ENCODE data around the gene CD99. TPM values are rescaled to one million over a fixed set of nuclear protein-coding genes. Genes with fewer than 3 reads are reported as not detected.
"Not testable (repeated sequence)": the region's sequence is repeated elsewhere in the genome, so short reads cannot be mapped to it uniquely, and the experiment has no call there.

CD99 gene
- total RNA-seq, 4 donors from 2014 or later, result 110 to 207 (median 133) TPM

DNA sequence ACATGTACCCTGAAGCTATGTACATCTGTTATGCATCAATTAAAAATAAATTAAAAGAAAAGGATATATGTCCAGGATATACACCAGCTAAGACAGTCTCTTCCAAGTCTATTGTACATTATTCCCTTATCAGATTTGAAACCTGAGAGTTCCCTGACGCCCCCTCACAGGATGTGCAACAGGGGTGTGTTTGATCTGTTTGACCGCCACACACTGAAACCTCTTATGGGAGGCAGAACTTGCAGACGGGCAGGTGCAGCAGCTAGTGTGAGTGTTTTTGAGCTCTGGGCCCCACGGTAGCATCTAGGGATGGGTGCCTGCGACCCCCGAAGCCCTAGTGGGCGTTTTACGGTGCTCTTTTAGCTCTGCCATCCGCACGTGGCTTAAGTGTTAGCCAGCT is 65.5 kb downstream of the CD99 start:
- no peak for TF ChIP-seq POLR2A (IDR thresholded peaks at IDR 0.05)
- TF ChIP-seq, protein P1, sequence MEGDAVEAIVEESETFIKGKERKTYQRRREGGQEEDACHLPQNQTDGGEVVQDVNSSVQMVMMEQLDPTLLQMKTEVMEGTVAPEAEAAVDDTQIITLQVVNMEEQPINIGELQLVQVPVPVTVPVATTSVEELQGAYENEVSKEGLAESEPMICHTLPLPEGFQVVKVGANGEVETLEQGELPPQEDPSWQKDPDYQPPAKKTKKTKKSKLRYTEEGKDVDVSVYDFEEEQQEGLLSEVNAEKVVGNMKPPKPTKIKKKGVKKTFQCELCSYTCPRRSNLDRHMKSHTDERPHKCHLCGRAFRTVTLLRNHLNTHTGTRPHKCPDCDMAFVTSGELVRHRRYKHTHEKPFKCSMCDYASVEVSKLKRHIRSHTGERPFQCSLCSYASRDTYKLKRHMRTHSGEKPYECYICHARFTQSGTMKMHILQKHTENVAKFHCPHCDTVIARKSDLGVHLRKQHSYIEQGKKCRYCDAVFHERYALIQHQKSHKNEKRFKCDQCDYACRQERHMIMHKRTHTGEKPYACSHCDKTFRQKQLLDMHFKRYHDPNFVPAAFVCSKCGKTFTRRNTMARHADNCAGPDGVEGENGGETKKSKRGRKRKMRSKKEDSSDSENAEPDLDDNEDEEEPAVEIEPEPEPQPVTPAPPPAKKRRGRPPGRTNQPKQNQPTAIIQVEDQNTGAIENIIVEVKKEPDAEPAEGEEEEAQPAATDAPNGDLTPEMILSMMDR (IDR thresholded peaks at IDR 0.05 in 4 of 5, conservative IDR thresholded peaks at IDR 0.05 in 1 of 5), result no peak
- H3K9me3 ChIP-seq, result no peaks in the 10 kb centered on the region
- intact Hi-C loops (cut with DNase I; ENCODE audit: low total_unique reads), result no loop called here
- no peak overlapping the region for H3K27ac ChIP-seq
- in situ Hi-C loops (cut with MboI; ENCODE audit: low sequenced_read_pairs in 4 of 4), result no loop called here
- no peak for ATAC-seq
- no peaks in the 10 kb centered on the region for H3K4me1 ChIP-seq
- H3K27me3 ChIP-seq, result peaks cover 0 to 6% (median 3%) of the 10 kb centered on the region in 3 donors
- H3K4me3 ChIP-seq, result no peak overlapping the region
- no peak for DNase-seq
- no peaks in the 10 kb centered on the region for H3K36me3 ChIP-seq

DNA sequence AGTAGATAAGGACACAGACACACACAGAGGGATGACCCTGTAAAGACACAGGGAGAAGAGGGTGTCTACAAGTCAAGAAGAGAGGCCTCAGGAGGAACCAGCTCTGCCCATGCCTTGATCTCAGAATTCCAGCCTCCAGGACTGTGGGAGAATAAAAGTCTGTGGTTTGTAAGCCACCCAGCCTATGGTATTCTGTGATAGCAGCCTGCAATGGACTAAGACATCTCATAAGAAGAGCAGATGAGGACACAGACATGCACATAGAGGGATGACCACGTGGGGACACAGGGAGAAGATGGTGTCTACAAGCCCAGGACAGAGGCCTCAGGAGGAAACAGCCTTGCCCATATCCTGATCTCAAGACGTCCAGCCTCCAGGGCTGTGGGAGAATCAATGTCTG is 70.2 kb downstream of the CD99 start:
- DNase-seq (no peak), ATAC-seq (no peak)
- no peak overlapping the region for H3K4me3 ChIP-seq
- TF ChIP-seq POLR2A (IDR thresholded peaks at IDR 0.05), result no peak
- TF ChIP-seq, protein P1 (IDR thresholded peaks at IDR 0.05 in 4 of 5, conservative IDR thresholded peaks at IDR 0.05 in 1 of 5), result no peak
- in situ Hi-C loops (cut with MboI; ENCODE audit: low sequenced_read_pairs in 4 of 4), result no loop called here
- H3K4me1 ChIP-seq, result no peaks in the 10 kb centered on the region
- no peaks in the 10 kb centered on the region for H3K36me3 ChIP-seq
- intact Hi-C loops (cut with DNase I; ENCODE audit: low total_unique reads), result no loop called here
- H3K27ac ChIP-seq, result no peak overlapping the region
- no peaks in the 10 kb centered on the region for H3K9me3 ChIP-seq
- H3K27me3 ChIP-seq, result no peaks in the 10 kb centered on the region

DNA sequence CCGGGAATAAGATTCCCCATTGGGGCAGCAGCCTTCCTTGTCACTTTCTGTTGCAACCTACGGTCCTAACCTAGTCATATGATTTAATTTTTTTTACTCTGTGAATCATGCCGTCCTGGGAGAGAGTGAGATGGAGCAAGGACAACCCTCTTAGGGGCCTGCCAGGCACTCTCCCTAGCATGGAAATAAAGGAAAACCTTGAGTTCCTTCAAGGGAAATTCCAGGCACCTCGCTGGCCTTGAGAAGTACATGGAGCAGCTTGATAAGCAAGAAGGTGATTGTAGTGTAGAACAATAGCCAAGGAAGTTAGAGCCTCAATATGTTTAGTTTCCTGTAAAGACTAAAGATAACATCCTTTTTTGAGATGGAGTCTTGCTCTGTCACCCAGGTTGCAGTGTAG is 71.6 kb downstream of the CD99 start:
- H3K4me1 ChIP-seq; H3K4me3 ChIP-seq; in situ Hi-C loops (cut with MboI; ENCODE audit: low sequenced_read_pairs in 4 of 4); H3K27ac ChIP-seq; intact Hi-C loops (cut with DNase I; ENCODE audit: low total_unique reads); DNase-seq; H3K9me3 ChIP-seq; H3K27me3 ChIP-seq; H3K36me3 ChIP-seq: not testable (repeated sequence)
- peak in 1 of 2 donors; percentile 20 for ATAC-seq

DNA sequence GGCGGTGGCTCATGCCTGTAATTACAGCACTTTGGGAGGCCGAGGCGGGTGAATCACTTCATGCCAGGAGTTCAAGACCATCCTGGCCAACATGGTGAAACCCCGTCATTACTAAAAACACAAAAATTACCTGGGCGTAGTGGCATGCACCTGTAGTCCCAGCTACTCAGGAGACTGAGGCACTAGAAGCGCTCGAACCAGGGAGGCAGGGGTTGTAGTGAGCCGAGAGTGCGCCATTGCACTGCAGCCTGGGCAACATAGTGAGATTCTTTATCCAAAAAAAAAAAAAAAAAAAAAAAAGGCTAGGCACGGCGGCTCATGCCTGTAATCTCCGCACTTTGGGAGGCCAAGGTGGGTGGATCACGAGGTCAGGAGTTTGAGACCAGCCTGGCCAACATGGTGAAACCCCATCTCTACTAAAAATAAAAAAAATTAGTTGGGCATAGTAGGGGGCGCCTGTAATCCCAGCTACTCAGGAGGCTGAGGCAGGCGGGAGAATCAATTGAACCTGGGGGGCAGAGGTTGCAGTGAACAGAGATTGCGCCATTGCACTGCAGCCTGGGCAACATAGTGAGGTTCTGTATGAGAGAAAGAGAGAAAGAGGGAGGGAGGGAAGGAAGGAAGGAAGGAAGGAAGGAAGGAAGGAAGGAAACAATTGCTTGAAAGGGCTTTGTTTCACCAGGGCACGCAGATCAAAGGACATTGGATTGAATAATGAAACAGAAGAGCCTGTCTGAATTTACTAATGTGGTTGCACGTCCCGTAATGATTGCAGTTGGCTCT is 73.9 kb downstream of the CD99 start:
- DNase-seq; H3K27me3 ChIP-seq; H3K4me1 ChIP-seq; ATAC-seq; H3K36me3 ChIP-seq; H3K27ac ChIP-seq; H3K4me3 ChIP-seq; in situ Hi-C loops (cut with MboI; ENCODE audit: low sequenced_read_pairs in 4 of 4); H3K9me3 ChIP-seq; intact Hi-C loops (cut with DNase I; ENCODE audit: low total_unique reads): not testable (repeated sequence)

DNA sequence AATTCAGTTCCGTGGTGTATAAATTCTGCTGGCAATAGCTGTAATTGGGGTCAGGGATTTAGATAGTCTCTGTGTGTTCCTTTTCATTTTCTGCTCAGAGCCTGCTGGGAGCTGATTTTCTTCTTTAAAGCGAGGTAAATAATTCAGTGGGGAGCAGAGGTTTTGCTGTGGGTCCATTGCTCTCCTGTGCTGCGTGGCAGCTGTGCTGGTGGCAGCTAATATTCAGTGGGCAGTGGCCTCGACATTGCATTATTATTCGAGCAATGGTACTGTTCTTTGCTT is 74.4 kb downstream of the CD99 start:
- no peaks in the 10 kb centered on the region for H3K36me3 ChIP-seq
- ATAC-seq, result no peak
- H3K27me3 ChIP-seq, result no peaks in the 10 kb centered on the region
- no peaks in the 10 kb centered on the region for H3K4me1 ChIP-seq
- in situ Hi-C loops (cut with MboI; ENCODE audit: low sequenced_read_pairs in 4 of 4), result no loop called here
- intact Hi-C loops (cut with DNase I; ENCODE audit: low total_unique reads), result no loop called here
- no peak for DNase-seq
- no peaks in the 10 kb centered on the region for H3K9me3 ChIP-seq
- TF ChIP-seq POLR2A (IDR thresholded peaks at IDR 0.05), result no peak
- TF ChIP-seq, protein P1 (IDR thresholded peaks at IDR 0.05 in 4 of 5, conservative IDR thresholded peaks at IDR 0.05 in 1 of 5), result no peak
- H3K4me3 ChIP-seq, result no peak overlapping the region
- no peak overlapping the region for H3K27ac ChIP-seq

DNA sequence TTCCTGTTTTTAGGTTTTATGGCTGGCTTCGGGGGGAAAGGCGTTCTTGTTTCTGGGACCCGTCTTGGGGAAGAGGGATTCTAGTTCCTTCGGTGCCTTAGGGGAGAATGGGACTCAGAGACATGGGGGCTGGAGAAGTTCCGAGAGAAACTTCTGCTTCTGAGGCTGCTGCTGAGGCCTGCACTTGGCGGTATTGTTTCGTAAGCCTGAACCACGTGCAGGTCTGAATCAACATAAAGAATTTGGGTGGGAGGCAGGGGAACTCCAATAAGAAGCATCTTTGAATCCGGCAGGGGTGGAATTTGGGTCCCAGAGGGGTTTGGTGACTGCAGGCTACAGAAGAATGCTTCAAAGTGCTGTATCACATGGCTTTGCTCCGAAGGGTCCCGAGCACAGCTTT is 75.8 kb downstream of the CD99 start:
- in situ Hi-C loops (cut with MboI; ENCODE audit: low sequenced_read_pairs in 4 of 4), result no loop called here
- DNase-seq (no peak), ATAC-seq (no peak)
- Histone ChIP-seq H3K27me3 (no peaks in the 10 kb centered on the region), H3K9me3 (no peaks in the 10 kb centered on the region), H3K27ac (peak overlapping the region in 1 of 4 donors; percentile 43), H3K4me1 (no peaks in the 10 kb centered on the region), H3K36me3 (no peaks in the 10 kb centered on the region), H3K4me3 (no peak overlapping the region)
- no peak for TF ChIP-seq POLR2A (IDR thresholded peaks at IDR 0.05)
- TF ChIP-seq, protein P1 (IDR thresholded peaks at IDR 0.05 in 4 of 5, conservative IDR thresholded peaks at IDR 0.05 in 1 of 5), result no peak
- intact Hi-C loops (cut with DNase I; ENCODE audit: low total_unique reads), result no loop called here

Data from gastrocnemius medialis (tissue), 4 donors.